ENCODE measurements around the gene MRAP.
"Not testable (repeated sequence)": the region's sequence is repeated elsewhere in the genome, so short reads cannot be mapped to it uniquely, and the experiment has no call there.

The MRAP gene

DNA sequence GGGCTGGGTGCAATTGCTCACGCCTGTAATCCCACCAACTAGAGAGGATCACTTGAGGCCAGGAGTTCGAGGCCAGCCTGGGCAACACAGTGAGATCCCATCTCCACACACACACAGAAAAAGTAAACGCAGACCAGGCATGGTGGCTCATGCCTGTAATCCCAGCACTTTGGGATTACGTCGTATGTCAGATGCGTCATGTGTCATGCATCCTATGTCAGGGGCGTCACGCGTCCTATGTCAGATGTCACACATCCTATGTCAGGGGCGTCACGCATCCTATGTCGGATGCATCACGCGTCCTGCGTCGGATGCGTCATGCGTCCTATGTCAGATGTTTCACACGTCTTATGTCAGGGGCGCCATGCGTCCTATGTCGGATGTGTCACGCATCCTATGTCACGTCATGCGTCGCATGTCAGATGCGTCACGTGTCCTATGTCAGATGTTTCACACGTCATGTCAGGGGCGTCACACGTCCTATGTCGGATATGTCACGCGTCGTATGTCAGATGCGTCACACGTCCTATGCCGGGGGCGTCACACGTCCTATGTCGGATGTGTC is 1.5 kb downstream of the MRAP start:
- no peak for DNase-seq

DNA sequence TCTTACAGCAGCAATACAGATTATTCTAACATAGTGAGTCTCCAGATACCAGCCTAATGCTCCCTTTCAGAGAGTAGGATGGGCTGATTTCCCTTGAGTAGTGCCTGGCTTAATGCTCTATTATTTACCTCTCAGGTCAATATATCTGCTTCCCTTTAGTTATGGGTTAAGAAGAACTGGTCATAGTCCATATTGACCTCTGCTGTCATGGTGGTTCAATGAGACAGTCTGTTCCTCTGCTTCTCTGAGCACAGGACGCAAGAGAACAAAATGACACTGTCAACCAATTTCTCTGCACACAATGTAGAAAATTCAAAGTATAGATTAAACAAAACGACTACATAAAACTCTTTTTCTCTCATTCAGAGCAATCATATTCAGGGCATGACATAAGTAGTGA is 2.9 kb downstream of the MRAP start:
- DNase-seq, result no peak

DNA sequence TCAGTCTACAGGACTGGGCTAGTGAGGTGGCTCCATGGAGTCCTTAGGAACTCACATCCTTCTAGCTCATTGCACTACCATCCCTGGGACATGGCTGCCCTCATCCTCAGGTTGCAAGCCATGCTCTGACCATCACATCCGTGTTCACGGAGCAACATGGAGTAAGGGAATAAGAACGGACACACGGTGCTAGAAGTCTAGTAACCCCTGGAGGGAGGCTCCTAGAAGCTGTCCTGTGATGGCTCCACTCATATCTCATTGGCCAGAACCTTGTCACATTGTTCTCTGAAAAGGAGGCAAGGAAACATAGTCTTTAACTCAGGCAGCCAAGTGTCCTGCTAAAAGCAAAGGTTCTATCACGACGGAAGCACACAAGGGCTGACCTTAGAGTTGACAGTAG is 3.9 kb downstream of the MRAP start:
- DNase-seq, result no peak

DNA sequence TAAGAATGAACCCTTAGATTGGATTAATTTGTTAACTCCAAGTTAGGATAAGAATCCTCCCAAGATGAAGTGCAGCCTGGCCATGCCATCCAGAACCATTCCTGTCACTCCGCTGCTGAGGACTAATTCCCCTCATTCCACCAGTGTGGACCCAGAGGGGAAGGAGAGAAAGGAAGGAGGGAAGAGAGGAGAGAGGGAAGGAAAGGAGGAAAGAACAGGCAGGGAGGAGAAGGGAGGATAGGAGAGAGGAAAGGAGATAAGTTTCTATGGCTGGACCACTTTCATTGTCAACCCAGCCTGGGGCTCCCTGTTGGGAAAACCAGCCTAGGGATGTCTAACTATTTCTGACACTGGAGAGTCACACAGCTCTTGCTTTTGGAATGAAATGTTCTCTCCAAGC is 4.7 kb downstream of the MRAP start:
- no peak for DNase-seq

DNA sequence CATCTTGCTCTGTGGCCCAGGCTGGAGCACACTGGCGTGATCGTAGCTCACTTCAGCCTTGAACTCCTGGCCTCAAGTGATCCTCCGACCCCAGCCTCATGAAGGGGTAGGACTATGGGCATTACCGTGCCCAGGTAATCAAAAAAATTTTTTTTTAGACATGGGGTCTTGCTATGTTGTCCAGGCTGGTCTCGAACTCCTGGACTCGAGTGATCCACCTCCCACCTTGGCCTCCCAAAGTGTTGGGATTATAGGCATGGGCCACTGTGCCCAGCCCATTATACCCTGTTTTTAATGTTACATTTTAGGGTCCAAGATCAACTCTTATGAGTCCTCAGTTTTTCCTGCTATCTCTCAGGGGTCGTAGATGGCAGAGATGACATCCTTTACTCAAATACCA is 6.3 kb downstream of the MRAP start:
- no peak for DNase-seq

DNA sequence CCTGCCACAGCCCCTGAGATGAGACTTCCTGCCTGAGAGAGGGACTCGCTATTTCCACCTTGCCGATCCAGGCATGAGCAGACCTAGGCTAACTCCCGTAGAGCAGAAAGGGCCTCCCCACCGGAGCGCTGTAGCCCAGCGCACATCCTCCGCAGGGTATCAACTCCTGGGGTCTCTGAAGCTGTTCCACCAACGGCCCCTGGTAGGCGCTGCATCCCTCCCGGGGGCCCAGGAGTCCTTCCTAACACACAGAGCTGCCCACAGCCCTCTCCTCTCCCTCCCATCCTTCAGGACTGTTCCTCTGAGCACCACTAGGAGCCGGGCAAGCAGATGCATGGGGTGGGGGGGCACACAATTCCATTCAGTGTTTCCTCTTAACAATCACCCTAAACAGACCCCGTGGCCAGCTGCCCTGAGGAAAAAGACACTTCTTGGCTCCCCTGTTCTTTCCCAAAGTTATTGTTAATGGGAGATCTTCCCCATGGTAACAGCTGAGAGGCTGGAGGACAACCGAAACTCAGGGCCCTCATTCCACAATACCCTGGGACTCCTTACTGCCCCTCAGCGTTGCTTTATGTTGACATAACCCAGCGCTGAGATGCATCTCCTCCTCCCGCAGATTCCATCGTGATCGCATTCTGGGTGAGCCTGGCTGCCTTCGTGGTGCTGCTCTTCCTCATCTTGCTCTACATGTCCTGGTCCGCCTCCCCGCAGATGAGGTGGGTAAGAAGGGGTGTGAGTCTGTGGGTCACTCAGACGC is 7.5 kb downstream of the MRAP start:
- no peak for DNase-seq

DNA sequence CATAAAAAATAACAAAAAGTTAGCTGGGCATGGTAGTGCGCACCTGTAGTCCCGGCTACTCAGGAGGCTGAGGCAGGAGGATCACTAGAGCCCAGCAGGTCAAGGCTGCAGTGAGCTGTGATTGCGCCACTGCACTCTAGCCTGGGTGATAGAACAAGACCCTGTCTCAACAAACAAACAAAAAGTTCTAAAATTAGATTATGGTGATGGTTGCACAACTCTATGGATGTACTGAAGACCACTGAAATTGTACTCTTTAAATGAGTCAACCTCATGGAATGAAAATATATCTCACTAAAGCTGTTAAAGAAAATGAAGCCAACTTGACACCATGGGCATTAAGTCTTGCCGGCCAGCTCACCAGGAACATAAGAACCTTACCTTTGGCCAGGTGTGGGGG is 9.1 kb downstream of the MRAP start:
- no peak for DNase-seq

DNA sequence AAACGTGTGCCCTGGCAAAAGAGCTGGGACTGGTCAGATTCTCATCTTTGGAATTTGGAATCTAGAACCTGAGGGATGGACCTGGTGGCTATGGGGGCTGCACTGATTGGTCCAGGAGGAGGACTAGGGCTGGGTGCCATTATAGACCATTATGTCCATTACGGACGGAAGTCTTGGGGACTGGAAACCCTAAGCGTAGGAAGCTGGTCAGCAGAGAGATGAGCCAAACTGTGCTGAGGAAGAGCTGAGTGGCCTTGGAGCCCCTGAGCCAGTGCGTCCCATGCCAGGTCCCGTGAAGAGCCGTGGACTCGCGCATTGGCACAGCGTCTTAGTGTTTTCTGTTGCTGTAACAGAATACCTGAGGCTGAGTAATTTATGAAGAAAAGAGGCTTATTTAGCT is 10.0 kb downstream of the MRAP start:
- DNase-seq, result no peak

DNA sequence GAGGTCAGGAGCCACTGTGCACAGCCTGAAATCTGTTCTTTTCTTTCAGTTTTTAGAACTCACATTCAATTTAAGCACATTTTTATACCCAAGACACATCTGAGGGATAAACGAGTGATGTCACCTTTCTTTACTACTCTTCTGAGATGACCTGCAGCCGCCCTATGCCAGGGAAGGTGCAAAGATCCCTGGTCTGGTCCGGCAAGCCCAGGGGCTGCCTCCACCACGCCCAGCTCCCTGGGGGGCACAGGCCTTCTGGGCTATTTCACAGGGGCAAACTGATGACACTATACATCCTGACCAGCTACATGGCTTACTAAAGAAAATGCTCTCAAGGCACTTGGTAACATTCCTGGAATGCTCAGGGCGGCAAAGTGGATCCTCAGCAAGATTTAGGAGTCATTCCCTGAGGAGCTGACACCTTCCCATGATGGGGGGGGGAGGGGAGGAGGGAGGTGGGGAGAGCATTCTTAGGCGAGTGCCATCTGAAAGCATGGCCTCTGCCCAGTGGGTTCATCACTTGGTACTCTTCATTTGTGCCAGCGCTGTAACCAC is 11.3 kb downstream of the MRAP start:
- no peak for DNase-seq

DNA sequence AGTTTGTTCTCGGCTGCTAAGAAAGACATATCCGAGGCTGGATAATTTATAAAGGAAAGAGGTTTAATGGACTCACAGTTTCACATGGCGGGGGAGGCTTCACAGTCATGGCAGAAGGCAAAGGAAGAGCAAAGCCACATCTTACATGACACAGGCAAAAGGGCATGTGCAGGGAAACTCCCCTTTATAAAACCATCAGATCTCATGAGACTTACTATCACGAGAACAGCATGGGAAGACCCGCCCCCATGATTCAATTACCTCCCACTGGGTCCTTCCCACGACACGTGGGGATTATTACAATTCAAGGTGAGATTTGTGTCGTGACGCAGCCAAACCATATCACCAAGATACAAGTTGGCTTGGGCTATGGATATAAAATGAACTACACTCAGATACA is 12.3 kb downstream of the MRAP start:
- not testable (repeated sequence) for DNase-seq

DNA sequence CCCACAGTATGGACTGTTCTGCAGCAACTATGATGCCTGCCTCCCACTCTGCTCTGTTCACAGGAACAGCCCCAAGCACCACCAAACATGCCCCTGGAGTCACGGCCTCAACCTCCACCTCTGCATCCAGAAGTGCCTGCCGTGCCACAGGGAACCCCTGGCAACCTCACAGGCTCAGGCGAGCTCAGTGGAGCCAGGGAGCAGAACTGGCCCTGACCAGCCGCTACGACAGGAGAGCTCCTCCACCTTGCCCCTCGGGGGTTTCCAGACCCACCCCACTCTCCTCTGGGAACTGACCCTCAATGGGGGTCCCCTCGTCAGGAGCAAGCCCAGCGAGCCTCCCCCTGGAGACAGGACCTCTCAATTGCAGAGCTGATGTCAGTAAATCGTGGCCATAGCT is 13.0 kb downstream of the MRAP start:
- DNase-seq, result no peak

DNA sequence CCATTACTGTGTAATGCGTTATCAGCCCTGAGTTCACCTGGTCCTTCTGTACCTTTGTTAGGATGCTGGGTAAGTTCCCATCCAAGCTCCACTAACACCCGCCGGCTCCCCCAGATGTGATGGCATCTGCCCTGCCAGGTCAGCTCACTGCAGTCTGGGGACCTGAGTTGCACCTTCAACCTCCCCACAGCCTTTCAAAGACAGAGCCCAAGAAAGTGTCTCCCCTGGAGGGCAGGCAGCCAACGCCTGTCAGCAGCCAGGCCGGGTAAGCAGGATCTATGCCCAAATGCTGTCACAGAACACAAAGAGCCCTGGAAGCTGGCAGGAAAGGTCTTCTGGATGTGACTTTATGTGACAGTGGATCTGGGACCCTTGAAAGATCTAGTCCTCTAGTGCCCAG is 13.7 kb downstream of the MRAP start:
- no peak for DNase-seq

DNA sequence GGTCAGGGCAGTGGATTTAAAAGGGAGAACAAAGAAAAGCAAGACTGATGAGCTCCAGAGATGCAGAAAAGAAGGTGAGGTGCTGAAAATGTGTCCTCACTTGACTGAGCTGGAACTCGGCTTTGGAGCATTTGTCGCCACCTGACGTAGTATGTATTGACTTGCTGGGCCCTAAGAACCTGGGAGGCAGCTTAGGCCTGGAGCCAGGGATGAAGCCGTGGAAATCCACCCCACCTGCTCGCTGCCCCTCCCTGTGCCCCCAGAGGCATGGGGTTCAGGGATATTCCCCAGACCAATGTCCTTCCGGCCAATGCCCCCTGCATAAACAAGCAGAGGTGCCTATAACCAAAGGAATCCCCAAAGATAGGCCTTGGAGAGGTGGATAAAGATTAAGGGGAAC is 14.3 kb downstream of the MRAP start:
- DNase-seq, result no peak

DNA sequence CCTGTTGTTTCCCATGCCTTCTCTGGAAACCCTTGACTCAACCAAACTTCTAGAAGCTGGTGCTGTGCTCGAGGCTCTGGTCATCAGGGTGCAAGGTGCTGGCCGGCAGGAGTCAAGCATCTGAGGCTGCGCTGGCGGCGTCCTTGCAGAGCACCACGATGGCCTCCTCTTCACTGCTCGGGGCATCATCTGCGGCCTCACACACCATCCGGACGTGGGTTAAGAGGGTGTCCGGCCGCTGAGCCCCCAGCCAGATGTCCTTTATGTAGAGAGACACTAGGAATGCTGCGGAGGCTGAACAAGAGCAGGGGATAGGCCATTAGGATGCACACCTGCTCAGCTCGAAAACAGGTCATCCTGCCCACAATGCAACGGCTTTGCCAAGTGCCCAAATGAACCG is 16.2 kb downstream of the MRAP start:
- no peak for DNase-seq

DNA sequence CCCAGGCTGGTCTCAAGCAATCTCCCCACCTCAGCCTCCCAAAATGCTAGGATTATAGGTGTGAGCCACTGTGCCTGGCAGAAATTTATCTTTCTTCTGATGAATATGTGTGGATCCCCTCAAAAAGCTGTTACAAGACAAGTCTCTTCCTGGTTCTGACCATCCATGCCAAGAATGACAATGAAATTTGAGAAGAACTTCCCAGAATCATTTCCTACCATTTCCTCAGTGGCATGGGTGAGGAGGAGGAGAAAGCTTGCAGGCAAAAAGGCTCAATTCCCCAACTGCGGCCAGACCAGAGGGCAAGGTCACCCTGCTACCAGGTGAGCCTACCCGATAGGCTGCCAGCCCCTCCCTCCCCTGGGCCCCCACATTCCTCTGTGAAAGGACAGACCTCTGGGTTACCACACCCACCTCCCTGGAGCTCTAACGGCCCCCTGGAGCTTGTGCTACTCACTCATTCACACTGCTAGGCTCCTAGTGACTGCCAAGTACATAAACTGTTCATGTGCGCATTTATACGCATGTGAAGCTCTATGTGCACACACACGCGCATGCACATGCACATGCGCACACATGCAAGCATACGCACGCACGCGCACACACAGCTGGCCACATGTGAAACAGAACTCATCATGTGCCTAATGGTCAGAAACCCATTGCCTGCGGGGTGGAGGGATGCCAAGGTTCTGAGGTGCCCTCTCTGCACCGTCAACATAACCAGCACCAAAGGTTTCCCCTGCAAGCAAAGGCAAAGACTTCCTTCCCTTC is 17.0 kb downstream of the MRAP start:
- no peak for DNase-seq

DNA sequence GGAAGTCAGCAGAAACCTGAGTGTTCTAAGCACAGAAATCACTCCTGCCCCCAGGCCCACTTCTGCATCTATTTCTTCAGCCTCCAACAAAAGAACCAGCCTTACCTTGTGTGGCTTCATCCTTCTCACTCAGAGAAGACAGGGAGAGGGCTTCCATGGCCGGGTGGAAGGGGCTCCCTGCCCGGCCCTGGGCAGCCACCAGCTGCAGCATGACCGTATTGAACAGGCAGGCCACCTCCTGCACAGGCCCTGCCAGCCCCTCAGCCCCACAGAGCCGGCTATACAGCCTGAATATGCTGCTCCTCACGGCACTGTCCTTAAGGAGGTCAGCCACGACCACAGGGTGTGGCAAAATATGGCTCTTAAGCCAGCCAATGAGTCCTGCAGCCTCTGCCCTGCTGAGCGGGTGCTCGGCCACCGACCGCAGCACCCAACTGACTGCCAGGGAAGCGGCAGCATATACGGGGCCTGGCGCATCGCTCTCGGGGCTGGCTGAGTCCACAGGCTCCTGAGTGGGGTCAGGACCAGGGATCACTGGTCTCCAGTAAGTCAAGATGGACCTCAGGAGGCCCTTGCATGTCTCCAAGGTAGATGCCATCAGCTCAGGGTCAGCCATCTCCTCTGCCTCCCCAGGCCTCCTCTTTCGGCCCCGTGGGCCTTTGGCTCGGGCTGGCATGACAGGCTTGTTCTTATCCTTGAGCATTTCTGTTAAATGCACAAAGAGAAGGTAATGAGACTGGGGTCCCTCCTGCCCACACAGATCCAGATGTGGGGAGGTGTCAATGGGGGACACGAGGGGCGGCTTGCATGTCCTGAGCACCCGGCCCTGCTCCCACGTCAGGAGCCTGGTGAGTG is 17.9 kb downstream of the MRAP start:
- DNase-seq, result no peak

DNA sequence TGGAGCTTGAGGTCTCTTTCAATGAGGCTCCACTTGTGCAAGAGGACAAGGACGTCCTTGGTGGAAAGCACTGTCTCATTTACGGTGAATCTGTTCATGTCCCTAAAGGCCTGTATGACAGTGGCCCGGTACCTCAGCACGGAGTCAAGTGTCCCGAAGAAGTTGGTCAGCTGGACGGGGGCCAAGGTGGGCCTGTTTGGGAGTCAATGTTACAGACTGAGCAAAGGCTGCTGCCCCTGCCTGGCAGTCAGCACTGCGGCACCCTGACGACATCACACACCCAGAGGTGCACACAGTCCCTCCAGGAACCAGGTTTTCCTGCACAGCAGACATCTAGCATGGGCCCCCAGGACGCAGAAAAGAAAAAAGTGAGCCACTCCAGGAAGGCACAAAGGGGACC is 19.1 kb downstream of the MRAP start:
- DNase-seq, result no peak

DNA sequence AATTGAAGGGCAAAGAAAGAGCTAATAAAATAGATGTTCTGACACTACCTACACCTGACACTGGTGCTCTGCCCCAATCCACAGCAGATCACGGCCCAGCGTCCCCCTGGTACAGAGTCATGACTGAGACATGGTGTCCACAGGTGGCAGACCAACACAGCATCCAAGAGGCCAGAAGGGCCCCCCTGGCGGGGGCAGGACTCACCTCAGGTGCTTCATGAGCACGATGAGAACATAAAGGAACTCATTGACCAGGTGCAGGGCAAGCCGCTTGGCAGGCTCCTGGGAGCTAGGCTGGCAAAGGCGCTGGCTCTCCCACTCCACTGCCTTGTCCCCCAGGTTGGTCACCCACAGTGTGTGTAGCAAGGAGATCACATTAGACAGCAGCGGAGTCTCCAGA is 20.4 kb downstream of the MRAP start:
- DNase-seq, result no peak

DNA sequence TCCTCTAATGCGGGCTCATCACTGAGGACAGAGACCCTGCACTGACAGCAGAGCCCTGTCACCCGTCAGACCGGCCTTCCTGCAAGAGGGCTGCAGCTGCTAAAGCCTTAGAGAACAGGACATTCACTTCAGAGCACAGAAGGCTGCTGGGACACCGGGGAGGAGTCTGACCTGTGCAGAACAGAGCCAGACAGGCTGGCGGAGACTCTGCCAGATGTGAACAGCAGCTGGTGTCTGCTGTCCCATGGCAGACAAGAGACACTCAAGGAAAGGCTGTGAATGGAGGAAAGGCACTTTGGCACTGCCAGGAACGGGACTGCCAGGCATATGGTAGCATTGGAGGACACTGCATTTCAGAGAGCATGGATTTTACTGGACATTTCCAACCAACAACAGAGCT is 21.4 kb downstream of the MRAP start:
- no peak for DNase-seq

DNA sequence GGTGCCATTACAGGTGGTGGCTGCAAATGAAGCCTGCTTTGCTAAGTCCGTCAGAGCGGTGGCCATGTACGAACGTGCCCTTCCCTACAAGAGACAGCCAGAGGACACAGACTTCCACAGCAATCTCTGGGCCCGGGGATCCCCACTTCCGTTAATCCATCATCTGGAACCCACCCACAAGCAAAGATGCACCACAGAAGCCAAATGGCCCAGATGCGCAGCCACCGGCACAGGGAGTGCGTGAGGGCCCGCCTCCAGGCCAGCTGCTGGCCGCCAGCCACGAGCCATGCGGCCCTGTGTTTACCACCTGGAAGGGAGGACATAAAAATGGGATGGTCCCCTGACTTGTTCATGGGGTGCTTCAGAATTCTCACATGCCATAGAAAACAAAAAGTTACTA is 22.1 kb downstream of the MRAP start:
- no peak for DNase-seq

DNA sequence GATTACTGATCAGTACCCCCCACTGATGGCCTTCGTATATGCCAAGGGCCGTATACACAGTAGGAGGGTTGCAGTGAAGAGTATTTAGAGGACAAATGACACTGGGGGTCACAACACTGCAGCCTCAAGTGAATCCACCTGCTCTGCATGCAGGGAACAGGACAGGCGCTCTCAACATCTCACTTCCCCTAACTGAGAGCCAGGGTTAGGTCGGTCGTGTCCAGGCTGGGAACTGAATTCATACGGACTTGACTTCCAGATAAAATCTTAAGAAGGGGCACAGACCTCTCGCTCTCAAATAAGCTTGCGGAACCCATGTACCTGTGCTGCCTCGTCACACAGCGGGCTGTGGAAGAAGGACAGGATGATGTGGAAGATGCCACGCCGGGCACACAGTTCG is 22.8 kb downstream of the MRAP start:
- no peak for DNase-seq

DNA sequence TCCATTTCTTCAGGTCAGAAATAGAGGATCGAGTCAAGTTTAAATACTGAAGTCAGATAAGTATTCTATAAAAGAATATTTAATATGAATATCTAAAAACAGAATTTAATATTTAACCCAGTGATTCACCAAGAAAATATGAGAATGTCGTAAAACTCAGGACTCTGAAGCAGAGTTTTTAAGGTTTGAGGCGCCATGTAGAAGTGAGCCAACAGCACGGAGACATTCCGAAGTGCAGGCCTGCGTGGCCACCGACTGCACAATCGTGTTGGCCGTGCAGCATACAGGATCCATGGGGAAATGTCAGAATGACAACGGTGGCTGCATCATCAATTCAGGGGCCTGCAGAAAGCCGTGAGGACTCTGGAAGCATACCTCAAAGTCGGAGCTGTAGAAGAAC is 23.4 kb downstream of the MRAP start:
- no peak for DNase-seq

DNA sequence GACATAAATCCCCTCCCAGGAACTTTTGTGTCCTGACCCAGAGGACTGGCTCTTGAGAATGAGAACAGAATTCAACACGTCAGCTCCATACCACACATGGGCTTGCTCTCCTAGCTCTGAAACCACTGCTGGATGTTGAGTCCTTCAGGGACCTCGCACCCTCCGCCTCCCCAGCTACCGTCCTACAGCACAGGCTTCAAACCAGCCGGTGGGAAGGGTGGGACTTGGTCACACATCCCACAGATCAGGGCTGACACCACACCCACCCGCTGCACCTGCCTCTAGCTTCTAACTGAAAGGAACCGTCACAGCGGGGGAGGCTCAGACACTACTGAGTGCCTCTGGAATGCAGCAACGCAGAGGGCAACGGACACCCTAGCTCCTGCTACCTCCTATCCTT is 24.0 kb downstream of the MRAP start:
- DNase-seq, result no peak

All from NCI-H1105 treated with DMSO at 0.1 percent for 48 hours (cell line).